Measurements from ENCODE around the gene WWOX. TPM values are rescaled to one million over a fixed set of nuclear protein-coding genes. Genes with fewer than 3 reads are reported as not detected.
"Not testable (repeated sequence)": the region's sequence is repeated elsewhere in the genome, so short reads cannot be mapped to it uniquely, and the experiment has no call there.

WWOX gene
- total RNA-seq, 2 experiments from 2014 or later: 14.3 to 16.5 TPM

GRCh38 chr16:78509965-78510364 lies 410.5 kb downstream of the WWOX start:
- no peaks in the 10 kb centered on the region for H3K4me1 Mint-ChIP-seq (ENCODE audit: low read depth)
- DNase-seq: no peak
- no peak overlapping the region for H3K4me3 Mint-ChIP-seq
- no peaks in the 10 kb centered on the region for H3K27me3 Mint-ChIP-seq
- H3K27ac Mint-ChIP-seq: no peak overlapping the region
- H3K36me3 Mint-ChIP-seq: no peaks in the 10 kb centered on the region
- ChIA-PET CTCF (no interaction called here), POLR2A (no interaction called here)
- H3K9me3 Mint-ChIP-seq: no peaks in the 10 kb centered on the region
- intact Hi-C loops (cut with micrococcal nuclease): loop anchor here (10.0 kb wide), 1 partner anchor 1095 kb away; the partner anchor contains the start of gene MAF

GRCh38 chr16:78510496-78510895 lies 411.0 kb downstream of the WWOX start:
- CTCF ChIA-PET: no interaction called here
- H3K4me1 Mint-ChIP-seq (ENCODE audit: low read depth): no peaks in the 10 kb centered on the region
- H3K27ac Mint-ChIP-seq: no peak overlapping the region
- DNase-seq: no peak
- H3K36me3 Mint-ChIP-seq: no peaks in the 10 kb centered on the region
- POLR2A ChIA-PET: no interaction called here
- H3K9me3 Mint-ChIP-seq: no peaks in the 10 kb centered on the region
- intact Hi-C loops (cut with micrococcal nuclease): no loop called here
- no peaks in the 10 kb centered on the region for H3K27me3 Mint-ChIP-seq
- H3K4me3 Mint-ChIP-seq: no peak overlapping the region

- Mint-ChIP-seq H3K27ac (no peak overlapping the region), H3K4me1 (ENCODE audit: low read depth) (no peaks in the 10 kb centered on the region), H3K9me3 (no peaks in the 10 kb centered on the region), H3K36me3 (no peaks in the 10 kb centered on the region), H3K27me3 (no peaks in the 10 kb centered on the region), H3K4me3 (no peak overlapping the region)
- no peak for DNase-seq
- intact Hi-C loops (cut with micrococcal nuclease): no loop called here
- CTCF ChIA-PET: interaction anchor here (0.7 to 1.5 kb wide), 2 partner anchors 8 to 10 kb away, joined by 3 read pairs; no protein-coding TSS in a partner anchor
- POLR2A ChIA-PET: interaction anchor here (0.6 kb wide), 1 partner anchor 767 kb away, joined by 7 read pairs; no protein-coding TSS in a partner anchor
Measured at GRCh38 chr16:78513838-78514237, 414.4 kb downstream of the WWOX start.

- DNase-seq; H3K4me1 Mint-ChIP-seq (ENCODE audit: low read depth); H3K9me3 Mint-ChIP-seq; H3K4me3 Mint-ChIP-seq; H3K36me3 Mint-ChIP-seq; intact Hi-C loops (cut with micrococcal nuclease); H3K27me3 Mint-ChIP-seq; POLR2A ChIA-PET; H3K27ac Mint-ChIP-seq: not testable (repeated sequence)
- CTCF ChIA-PET: interaction anchor here (0.7 to 1.5 kb wide), 3 partner anchors 8 to 1858 kb away, joined by 3 to 4 read pairs (median 3); no protein-coding TSS in a partner anchor
Measured at GRCh38 chr16:78514888-78515287, 415.4 kb downstream of the WWOX start.

GRCh38 chr16:78515421-78515820 lies 416.0 kb downstream of the WWOX start:
- Mint-ChIP-seq H3K9me3 (no peaks in the 10 kb centered on the region), H3K4me1 (ENCODE audit: low read depth) (no peaks in the 10 kb centered on the region), H3K4me3 (no peak overlapping the region), H3K27me3 (no peaks in the 10 kb centered on the region), H3K27ac (no peak overlapping the region), H3K36me3 (no peaks in the 10 kb centered on the region)
- DNase-seq: no peak
- POLR2A ChIA-PET: no interaction called here
- CTCF ChIA-PET: interaction anchor here (0.7 to 1.5 kb wide), 2 partner anchors 11 to 1858 kb away, joined by 3 read pairs; no protein-coding TSS in a partner anchor
- intact Hi-C loops (cut with micrococcal nuclease): no loop called here

GRCh38 chr16:78516006-78516736 lies 416.7 kb downstream of the WWOX start:
- no peak overlapping the region for H3K4me3 Mint-ChIP-seq
- H3K36me3 Mint-ChIP-seq: no peaks in the 10 kb centered on the region

GRCh38 chr16:78519896-78520295 lies 420.4 kb downstream of the WWOX start:
- DNase-seq: no peak
- Mint-ChIP-seq H3K27ac (no peak overlapping the region), H3K4me1 (ENCODE audit: low read depth) (no peaks in the 10 kb centered on the region), H3K9me3 (no peaks in the 10 kb centered on the region), H3K4me3 (no peak overlapping the region), H3K36me3 (no peaks in the 10 kb centered on the region), H3K27me3 (no peaks in the 10 kb centered on the region)
- intact Hi-C loops (cut with micrococcal nuclease): no loop called here
- CTCF ChIA-PET: no interaction called here
- POLR2A ChIA-PET: no interaction called here

More at GRCh38 chr16:78516006-78516736, 416.7 kb downstream of the WWOX start:
- intact Hi-C loops (cut with micrococcal nuclease): no loop called here
- Mint-ChIP-seq H3K9me3 (no peaks in the 10 kb centered on the region), H3K27me3 (no peaks in the 10 kb centered on the region), H3K27ac (no peak overlapping the region), H3K4me1 (ENCODE audit: low read depth) (no peaks in the 10 kb centered on the region)
- ChIA-PET POLR2A (no interaction called here), CTCF (no interaction called here)
- DNase-seq: no peak

- ChIA-PET CTCF (no interaction called here), POLR2A (no interaction called here)
- DNase-seq: no peak
- no peaks in the 10 kb centered on the region for H3K27me3 Mint-ChIP-seq
- H3K27ac Mint-ChIP-seq: no peak overlapping the region
- no peaks in the 10 kb centered on the region for H3K36me3 Mint-ChIP-seq
- H3K4me1 Mint-ChIP-seq (ENCODE audit: low read depth): no peaks in the 10 kb centered on the region
- H3K4me3 Mint-ChIP-seq: no peak overlapping the region
- no peaks in the 10 kb centered on the region for H3K9me3 Mint-ChIP-seq
- intact Hi-C loops (cut with micrococcal nuclease): no loop called here
Measured at GRCh38 chr16:78520470-78520869, 421.0 kb downstream of the WWOX start.

GRCh38 chr16:78522327-78522726 lies 422.9 kb downstream of the WWOX start:
- H3K36me3 Mint-ChIP-seq: no peaks in the 10 kb centered on the region
- no peaks in the 10 kb centered on the region for H3K9me3 Mint-ChIP-seq
- no peak for DNase-seq
- no peak overlapping the region for H3K4me3 Mint-ChIP-seq
- H3K27me3 Mint-ChIP-seq: no peaks in the 10 kb centered on the region
- ChIA-PET CTCF (no interaction called here), POLR2A (no interaction called here)
- H3K4me1 Mint-ChIP-seq (ENCODE audit: low read depth): no peaks in the 10 kb centered on the region
- no peak overlapping the region for H3K27ac Mint-ChIP-seq
- intact Hi-C loops (cut with micrococcal nuclease): no loop called here

- Mint-ChIP-seq H3K4me3 (no peak overlapping the region), H3K27me3 (no peaks in the 10 kb centered on the region), H3K9me3 (no peaks in the 10 kb centered on the region), H3K4me1 (ENCODE audit: low read depth) (no peaks in the 10 kb centered on the region), H3K36me3 (no peaks in the 10 kb centered on the region), H3K27ac (no peak overlapping the region)
- POLR2A ChIA-PET: no interaction called here
- intact Hi-C loops (cut with micrococcal nuclease): no loop called here
- CTCF ChIA-PET: interaction anchor here (1.2 kb wide), 1 partner anchor 9 kb away, joined by 4 read pairs; no protein-coding TSS in a partner anchor
- no peak for DNase-seq
Measured at GRCh38 chr16:78523212-78523985, 423.9 kb downstream of the WWOX start.

GRCh38 chr16:78524066-78524595 lies 424.7 kb downstream of the WWOX start:
- Mint-ChIP-seq H3K27me3 (no peaks in the 10 kb centered on the region), H3K27ac (no peak overlapping the region), H3K9me3 (no peaks in the 10 kb centered on the region), H3K4me1 (ENCODE audit: low read depth) (no peaks in the 10 kb centered on the region), H3K36me3 (no peaks in the 10 kb centered on the region), H3K4me3 (no peak overlapping the region)
- ChIA-PET POLR2A (no interaction called here), CTCF (interaction anchor here (1.2 kb wide), 1 partner anchor 10 kb away, joined by 4 read pairs; no protein-coding TSS in a partner anchor)
- intact Hi-C loops (cut with micrococcal nuclease): no loop called here
- no peak for DNase-seq

GRCh38 chr16:78528265-78528664 lies 428.8 kb downstream of the WWOX start:
- no peaks in the 10 kb centered on the region for H3K27me3 Mint-ChIP-seq
- no peaks in the 10 kb centered on the region for H3K4me1 Mint-ChIP-seq (ENCODE audit: low read depth)
- no peaks in the 10 kb centered on the region for H3K36me3 Mint-ChIP-seq
- no peak for DNase-seq
- H3K4me3 Mint-ChIP-seq: no peak overlapping the region
- no peak overlapping the region for H3K27ac Mint-ChIP-seq
- intact Hi-C loops (cut with micrococcal nuclease): no loop called here
- ChIA-PET CTCF (no interaction called here), POLR2A (no interaction called here)
- no peaks in the 10 kb centered on the region for H3K9me3 Mint-ChIP-seq
